ENCODE data around the gene GNG12.

Gene GNG12

DNA sequence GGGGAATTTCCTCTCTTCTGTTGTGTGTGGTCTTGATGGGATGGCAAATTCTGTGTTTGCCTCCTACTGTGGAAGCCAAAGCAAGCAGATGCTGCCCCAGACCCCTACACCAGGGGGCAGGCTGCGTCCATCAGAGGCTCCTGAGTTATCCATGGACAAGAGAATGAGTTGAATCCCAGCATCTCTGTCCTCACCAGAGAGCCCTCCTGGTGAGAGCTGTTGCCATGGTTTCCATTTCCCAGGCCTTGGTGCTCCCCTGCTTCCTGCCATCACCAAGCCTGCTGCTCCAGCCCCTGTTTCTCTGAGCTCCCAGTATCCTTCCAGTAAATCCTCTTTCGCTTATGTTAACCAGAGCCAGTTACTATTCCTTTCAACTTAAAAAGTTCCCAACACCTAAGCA lies 20.4 kb upstream of the GNG12 start:
- DNase-seq (ENCODE audit: low spot score), result peak; percentile 38
- no peak for TF ChIP-seq CTCF (IDR thresholded peaks at IDR 0.05; ENCODE audit: extremely low read depth, missing control alignments)

GRCh38 chr1:67851800-67852199 lies 18.5 kb upstream of the GNG12 start:
- TF ChIP-seq CTCF (IDR thresholded peaks at IDR 0.05; ENCODE audit: extremely low read depth, missing control alignments), result no peak
- DNase-seq (ENCODE audit: low spot score), result no peak

- no peak for TF ChIP-seq CTCF (IDR thresholded peaks at IDR 0.05; ENCODE audit: extremely low read depth, missing control alignments)
- no peak for DNase-seq (ENCODE audit: low spot score)
Measured at GRCh38 chr1:67850611-67851075, 17.4 kb upstream of the GNG12 start.

- no peak for DNase-seq (ENCODE audit: low spot score)
- no peak for TF ChIP-seq CTCF (IDR thresholded peaks at IDR 0.05; ENCODE audit: extremely low read depth, missing control alignments)
Measured at GRCh38 chr1:67850151-67850551, 16.9 kb upstream of the GNG12 start.

DNA sequence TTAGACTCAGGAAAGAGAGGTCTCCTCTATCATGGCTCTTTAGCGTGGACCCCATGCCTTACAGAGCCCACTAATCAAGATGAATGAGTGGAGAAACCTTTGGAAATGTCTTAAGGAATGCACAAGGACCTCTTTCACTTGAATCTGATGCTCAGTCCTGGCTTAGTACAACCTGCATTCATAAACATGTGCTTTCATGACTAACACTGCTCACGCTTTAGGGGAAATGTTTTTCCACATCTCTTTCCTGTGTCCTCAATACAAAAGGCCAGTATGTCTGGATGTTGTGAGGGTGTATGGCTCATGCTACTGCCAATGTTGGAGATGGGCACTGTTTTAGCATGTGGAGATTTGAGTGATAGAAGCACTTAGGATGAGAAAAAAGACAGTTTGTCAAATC lies 14.2 kb upstream of the GNG12 start:
- DNase-seq (ENCODE audit: low spot score), result no peak
- no peak for TF ChIP-seq CTCF (IDR thresholded peaks at IDR 0.05; ENCODE audit: extremely low read depth, missing control alignments)

- DNase-seq (ENCODE audit: low spot score), result no peak
- no peak for TF ChIP-seq CTCF (IDR thresholded peaks at IDR 0.05; ENCODE audit: extremely low read depth, missing control alignments)
Measured at GRCh38 chr1:67846538-67846937, 13.3 kb upstream of the GNG12 start.

DNA sequence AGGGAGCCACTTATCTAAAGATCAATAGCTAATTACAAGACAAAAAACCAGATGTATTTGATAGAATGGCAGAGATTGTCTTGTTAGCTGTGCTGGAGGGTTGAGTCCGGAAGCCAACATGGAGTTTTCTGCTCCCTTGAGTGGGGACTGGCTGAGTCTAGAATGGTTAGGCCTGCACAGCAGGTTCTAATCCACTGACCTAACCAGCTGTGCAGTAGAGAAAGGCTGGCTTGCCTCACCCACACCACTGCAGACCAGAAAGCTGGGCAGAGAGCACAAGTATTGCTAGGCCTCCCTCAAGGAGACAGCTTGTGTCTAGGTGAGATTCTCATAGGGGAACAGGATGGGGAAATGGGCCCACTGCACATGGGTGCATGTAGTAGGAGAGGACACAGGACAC lies 11.7 kb upstream of the GNG12 start:
- DNase-seq (ENCODE audit: low spot score), result no peak
- no peak for TF ChIP-seq CTCF (IDR thresholded peaks at IDR 0.05; ENCODE audit: extremely low read depth, missing control alignments)

All from GM20000 (cell line).